Adrenal gland (tissue), 12 donors: Measurements from ENCODE around the gene BTBD16. TPM values are rescaled to one million over a fixed set of nuclear protein-coding genes. Genes with fewer than 3 reads are reported as not detected.

ENCODE experiments used
- DNase-seq, 7 donors: peaks; one replicate each; pipeline ENCODE4 v3.0.0-alpha.2; 2019 to 2020
- H3K27ac ChIP-seq, 5 donors: fragments of 200-600 bp; sonication (generic) in 4 of 5; 1 replicate in 3 of 5; 2 replicates in 2 of 5; pipeline versions ENCODE4 v1.5.1 to v1.8.0; 2016 to 2020; ENCODE audit warnings: mild to moderate bottlenecking in 1 of 5
- H3K27me3 ChIP-seq: fragments of 200-600 bp; 2 replicates; pipeline ENCODE4 v1.8.0; 2021
- H3K36me3 ChIP-seq, 2 donors: fragments of 200-600 bp; replicated peaks in 1 of 2; 1 replicate in 1 of 2; 2 replicates in 1 of 2; pipeline versions ENCODE4 v1.5.1 to v1.8.0; 2018 to 2022
- H3K4me1 ChIP-seq, 2 donors: fragments of 200-600 bp; replicated peaks in 1 of 2; 1 replicate in 1 of 2; 2 replicates in 1 of 2; pipeline versions ENCODE4 v1.5.1 to v1.8.0; 2018 to 2021
- H3K4me3 ChIP-seq, 4 donors: fragments of 200-600 bp; sonication (generic) in 3 of 4; one replicate each; pipeline ENCODE4 v1.5.1; 2016 to 2018
- H3K9me3 ChIP-seq, 3 donors: fragments of 200-600 bp; sonication (generic) in 1 of 3; replicated peaks in 1 of 3; 1 replicate in 2 of 3; 2 replicates in 1 of 3; pipeline versions ENCODE4 v1.5.1 to v1.8.0; 2016 to 2021
- CTCF ChIP-seq, 6 experiments: fragments of 450-650 bp in 4 of 6; fragments of 200-600 bp in 2 of 6; sonication (generic) in 1 of 6; IDR thresholded peaks; 1 replicate in 5 of 6; 2 replicates in 1 of 6; pipeline versions ENCODE4 v1.5.1 to v1.8.0; 2016 to 2021; ENCODE audit warnings: antibody characterized with exemption in 6 of 6, mild to moderate bottlenecking in 2 of 6, moderate library complexity in 1 of 6
- POLR2A ChIP-seq, 2 donors: fragments of 450-650 bp; IDR thresholded peaks; one replicate each; pipeline ENCODE4 v1.6.1; 2017; ENCODE audit warnings: antibody characterized with exemption in 2 of 2, mild to moderate bottlenecking in 2 of 2, moderate library complexity in 1 of 2
- WGBS, 4 donors: extraction: QIAGEN DNeasy Blood & Tissue Kit in 2 of 4; methylation state at CpG; one replicate each; pipeline versions ENCODE4 v1.1.5 to v1.1.7; 2013 to 2017; 5-methylcytosine and 5-hydroxymethylcytosine counted together
- intact Hi-C, 2 donors: fragments of 100-400 bp; cut with DNase I; formaldehyde crosslinking; loops; one replicate each; pipeline versions ENCODE4 v1.14.1 to v1.15.0; 2022 to 2023
- polyA plus RNA-seq, 3 donors: library from polyadenylated mRNA; stranded (reverse); fragments of 200-250 nt in 2 of 3; fragments of 350-450 nt in 1 of 3; fragmentation: Illumina TruSeq in 1 of 3; extraction: RNeasy Lipid Tissue Mini Kit (QIAGEN cat#74804) in 1 of 3; gene quantifications; one replicate each; pipeline ENCODE4 v1.2.3, GENCODE V29; 2013 to 2014
- total RNA-seq, 9 donors: library from RNA; depleted of rRNA in 4 of 9; stranded (reverse); fragments of >200 nt in 4 of 9; fragments of 120-200 nt in 1 of 9; fragmentation: NEBNext Ultra II Directional in 1 of 9; extraction: Animal tissue kit (Norgen Biotek cat#: 25700) in 1 of 9; gene quantifications; one replicate each; pipeline versions ENCODE4 v1.1.0 to v1.2.4, GENCODE V29; 2013 to 2023
- donor health status: healthy with polysubstance abuse.
- donor health status: Bipolar disorder and iron deficiency.
- donor health status: DM: yes; HTN: yes; CAD: no.
- donor health status: DM: no; HTN: no; CAD: no.
- donor health status: DM: no; HTN: no; CAD: no.
- donor health status: DM: yes; HTN: yes; CAD: no.

BTBD16 gene
- total and polyA plus RNA-seq, 12 donors: 0.11 to 0.48 (median 0.24) TPM; not detected in 5

DNA sequence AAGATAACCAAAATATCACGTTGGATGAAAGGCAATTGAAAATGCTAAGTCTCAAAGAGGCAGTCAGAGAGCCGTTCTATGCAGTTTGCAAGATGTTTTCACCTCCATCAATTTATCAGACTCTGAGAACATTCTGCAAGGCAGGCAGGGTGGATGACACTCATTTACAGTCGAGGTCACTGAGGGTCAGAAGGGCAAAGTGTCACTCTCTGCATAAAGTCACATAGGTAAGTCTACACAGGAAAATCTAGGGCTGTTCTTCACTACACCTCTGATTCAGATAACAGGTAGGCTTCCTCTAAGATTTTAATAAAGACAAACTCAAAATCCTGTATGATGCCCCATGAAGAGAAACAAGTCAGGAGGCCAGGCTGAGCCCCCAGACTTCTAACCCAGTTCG is 102.0 kb downstream of the BTBD16 start:
- Histone ChIP-seq H3K36me3 (no peaks in the 10 kb centered on the region), H3K9me3 (no peaks in the 10 kb centered on the region), H3K4me1 (peaks cover 0 to 24% of the 10 kb centered on the region in 2 donors), H3K4me3 (no peak overlapping the region), H3K27me3 (no peaks in the 10 kb centered on the region), H3K27ac (peak overlapping the region in 1 of 5 donors; percentile 96)
- WGBS, 4 donors: 62 to 74% (median 69%) methylated on average over 4 of the region's 4 CpGs
- DNase-seq: no peak
- no peak for TF ChIP-seq CTCF (IDR thresholded peaks at IDR 0.05)
- no peak for TF ChIP-seq POLR2A (IDR thresholded peaks at IDR 0.05)
- intact Hi-C loops: no loop called here

DNA sequence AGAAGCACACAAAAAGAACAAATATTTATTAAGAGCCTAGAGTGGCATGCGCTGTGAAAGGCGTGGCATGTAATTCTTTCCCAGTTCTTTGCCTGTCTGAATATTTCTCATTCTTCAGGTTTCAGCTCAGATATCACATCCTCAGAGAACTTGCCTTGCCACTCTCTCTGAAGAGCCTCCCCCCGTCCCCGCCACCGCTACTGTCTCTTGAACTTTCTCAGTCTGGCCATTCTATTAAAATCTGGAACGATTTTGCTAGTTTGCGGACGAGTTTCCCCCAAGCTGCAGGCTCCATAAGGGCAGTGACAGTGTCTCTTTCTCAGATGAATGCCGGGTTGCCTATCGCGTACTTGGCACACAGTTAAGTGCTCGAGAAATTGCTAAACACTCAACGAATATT is 102.6 kb downstream of the BTBD16 start:
- Histone ChIP-seq H3K27ac (peak overlapping the region in 4 of 5 donors; percentile 25 to 96 (median 68)), H3K4me1 (peaks cover 0 to 24% of the 10 kb centered on the region in 2 donors), H3K27me3 (no peaks in the 10 kb centered on the region), H3K9me3 (no peaks in the 10 kb centered on the region), H3K4me3 (peak overlapping the region in 1 of 4 donors; percentile 98), H3K36me3 (no peaks in the 10 kb centered on the region)
- TF ChIP-seq CTCF (IDR thresholded peaks at IDR 0.05) (no peak), POLR2A (IDR thresholded peaks at IDR 0.05) (peak in 1 of 2 donors; percentile 2)
- DNase-seq: peak in 4 of 7 donors; percentile 23 to 57 (median 29)
- WGBS, 4 donors: 3 to 9% (median 6%) methylated on average over 13 of the region's 13 CpGs
- intact Hi-C loops: no loop called here

GRCh38 chr10:122374237-122374858 is 103.3 kb downstream of the BTBD16 start, which contains the start of gene PLEKHA1:
Gene PLEKHA1 (plus strand): TSS chr10:122374708. CDS start chr10:122393201, 18,493 bp downstream.
- H3K36me3 ChIP-seq: no peaks in the 10 kb centered on the region
- no peaks in the 10 kb centered on the region for H3K9me3 ChIP-seq
- intact Hi-C loops: no loop called here
- peak; percentile 94 to 97 (median 95) for DNase-seq
- H3K27ac ChIP-seq: peak within 1 kb of the TSS; percentile 80 to 99 (median 94)
- no peak for TF ChIP-seq CTCF (IDR thresholded peaks at IDR 0.05)
- TF ChIP-seq POLR2A (IDR thresholded peaks at IDR 0.05): peak; percentile 80 to 90
- H3K27me3 ChIP-seq: no peaks in the 10 kb centered on the region
- peak within 1 kb of the TSS; percentile 57 to 98 (median 83) for H3K4me3 ChIP-seq
- WGBS, 4 donors: 0 to 3% (median 1%) methylated on average over 14 to 71 of the region's 71 CpGs
- peaks cover 0 to 24% of the 10 kb centered on the region in 2 donors for H3K4me1 ChIP-seq

- 0% methylated on average over 21 to 89 of the region's 89 CpGs for WGBS, 4 donors
- H3K9me3 ChIP-seq: no peaks in the 10 kb centered on the region
- H3K27ac ChIP-seq: peak overlapping the region; percentile 80 to 99 (median 94)
- H3K4me3 ChIP-seq: peak overlapping the region; percentile 57 to 98 (median 83)
- intact Hi-C loops: no loop called here
- H3K4me1 ChIP-seq: peaks cover 0 to 24% of the 10 kb centered on the region in 2 donors
- H3K27me3 ChIP-seq: no peaks in the 10 kb centered on the region
- H3K36me3 ChIP-seq: no peaks in the 10 kb centered on the region
- TF ChIP-seq CTCF (IDR thresholded peaks at IDR 0.05): no peak
- no peak for TF ChIP-seq POLR2A (IDR thresholded peaks at IDR 0.05)
- peak; percentile 38 to 71 (median 57) for DNase-seq
These were observed 104.0 kb downstream of the BTBD16 start for GRCh38 chr10:122374859-122375678.
